Measurements from ENCODE around the gene LAMTOR5.

Gene LAMTOR5

GRCh38 chr1:110390692-110391245, 16.7 kb downstream of the LAMTOR5 start, which contains the start of gene SLC16A4:
TSS of gene SLC16A4 (minus strand) at chr1:110391026. CDS start at chr1:110389323, 1,703 bp downstream.
- no peak within 1 kb of the TSS for H3K9ac ChIP-seq (ENCODE audit: low read length)
- H3K27me3 ChIP-seq (ENCODE audit: insufficient read depth, low read length): no peaks in the 10 kb centered on the region
- peaks cover 4 to 7% of the 10 kb centered on the region in 2 experiments for H3K4me1 ChIP-seq (ENCODE audit: control insufficient read depth in 1 of 2, insufficient read depth in 2 of 2, low read length in 2 of 2)
- no peaks in the 10 kb centered on the region for H3K79me2 ChIP-seq (ENCODE audit: control insufficient read depth, insufficient read depth, low read length, poor library complexity)
- no peak within 1 kb of the TSS for H2AFZ ChIP-seq (ENCODE audit: insufficient read depth, low read length, poor library complexity)
- H4K12ac ChIP-seq (ENCODE audit: low read depth, low read length): peak within 1 kb of the TSS; percentile 26
- H2BK12ac ChIP-seq (ENCODE audit: low read length): no peak within 1 kb of the TSS
- peak within 1 kb of the TSS; percentile 51 for H4K8ac ChIP-seq (ENCODE audit: low read depth, low read length)
- H2BK120ac ChIP-seq (ENCODE audit: insufficient read depth, low read length, poor library complexity): peak within 1 kb of the TSS; percentile 49
- H3K4me2 ChIP-seq (ENCODE audit: low read length): peak within 1 kb of the TSS; percentile 41
- no peak within 1 kb of the TSS for H3K4me3 ChIP-seq (ENCODE audit: low read depth, low read length)
- no peaks in the 10 kb centered on the region for H3K9me3 ChIP-seq (ENCODE audit: insufficient read depth, low read depth, low read length)
- no CpG with 5 or more reads among the region's 8 CpGs for WGBS (ENCODE audit: extremely low coverage, insufficient coverage, insufficient read length)
- peak within 1 kb of the TSS; percentile 29 for H2AK5ac ChIP-seq (ENCODE audit: low read length)
- H3K36me3 ChIP-seq (ENCODE audit: control insufficient read depth in 1 of 2, insufficient read depth in 2 of 2, low read length in 2 of 2): peaks cover 1 to 6% of the 10 kb centered on the region in 2 experiments
- peak; percentile 91 to 97 for DNase-seq
- no peak within 1 kb of the TSS for H3K23ac ChIP-seq (ENCODE audit: low read length)
- no peak within 1 kb of the TSS for H3K18ac ChIP-seq (ENCODE audit: low read length)
- no peak within 1 kb of the TSS for H4K91ac ChIP-seq (ENCODE audit: low read depth, low read length)
- no peak within 1 kb of the TSS for H3K4ac ChIP-seq (ENCODE audit: low read depth, low read length)
- no peak within 1 kb of the TSS for H2BK5ac ChIP-seq (ENCODE audit: low read depth, low read length, poor library complexity)
- no peak within 1 kb of the TSS for H3K14ac ChIP-seq (ENCODE audit: low read length)
- H3K27ac ChIP-seq (ENCODE audit: low read depth, low read length): peak within 1 kb of the TSS; percentile 61
- no peaks in the 10 kb centered on the region for H3K79me1 ChIP-seq (ENCODE audit: low read length)

- Histone ChIP-seq H3K14ac (ENCODE audit: low read length) (no peak overlapping the region), H2BK120ac (ENCODE audit: insufficient read depth, low read length, poor library complexity) (no peak overlapping the region), H3K4me3 (ENCODE audit: low read depth, low read length) (no peak overlapping the region), H2AK5ac (ENCODE audit: low read length) (no peak overlapping the region), H3K23ac (ENCODE audit: low read length) (no peak overlapping the region), H4K8ac (ENCODE audit: low read depth, low read length) (no peak overlapping the region), H3K4me1 (ENCODE audit: control insufficient read depth in 1 of 2, insufficient read depth in 2 of 2, low read length in 2 of 2) (peaks cover 4 to 7% of the 10 kb centered on the region in 2 experiments), H3K9me3 (ENCODE audit: insufficient read depth, low read depth, low read length) (no peaks in the 10 kb centered on the region), H2BK12ac (ENCODE audit: low read length) (no peak overlapping the region), H4K91ac (ENCODE audit: low read depth, low read length) (no peak overlapping the region), H3K4me2 (ENCODE audit: low read length) (no peak overlapping the region), H3K79me1 (ENCODE audit: low read length) (no peaks in the 10 kb centered on the region), H3K27ac (ENCODE audit: low read depth, low read length) (no peak overlapping the region), H3K79me2 (ENCODE audit: control insufficient read depth, insufficient read depth, low read length, poor library complexity) (no peaks in the 10 kb centered on the region), H4K12ac (ENCODE audit: low read depth, low read length) (no peak overlapping the region), H3K4ac (ENCODE audit: low read depth, low read length) (no peak overlapping the region), H3K18ac (ENCODE audit: low read length) (no peak overlapping the region), H3K27me3 (ENCODE audit: insufficient read depth, low read length) (no peaks in the 10 kb centered on the region), H3K36me3 (ENCODE audit: control insufficient read depth in 1 of 2, insufficient read depth in 2 of 2, low read length in 2 of 2) (peaks cover 1 to 3% of the 10 kb centered on the region in 2 experiments), H2BK5ac (ENCODE audit: low read depth, low read length, poor library complexity) (no peak overlapping the region), H2AFZ (ENCODE audit: insufficient read depth, low read length, poor library complexity) (no peak overlapping the region), H3K9ac (ENCODE audit: low read length) (no peak overlapping the region)
- no CpG with 5 or more reads among the region's 6 CpGs for WGBS (ENCODE audit: extremely low coverage, insufficient coverage, insufficient read length)
- DNase-seq: peak; percentile 90 to 92
Observed at GRCh38 chr1:110390096-110390495, 17.4 kb downstream of the LAMTOR5 start.

DNA sequence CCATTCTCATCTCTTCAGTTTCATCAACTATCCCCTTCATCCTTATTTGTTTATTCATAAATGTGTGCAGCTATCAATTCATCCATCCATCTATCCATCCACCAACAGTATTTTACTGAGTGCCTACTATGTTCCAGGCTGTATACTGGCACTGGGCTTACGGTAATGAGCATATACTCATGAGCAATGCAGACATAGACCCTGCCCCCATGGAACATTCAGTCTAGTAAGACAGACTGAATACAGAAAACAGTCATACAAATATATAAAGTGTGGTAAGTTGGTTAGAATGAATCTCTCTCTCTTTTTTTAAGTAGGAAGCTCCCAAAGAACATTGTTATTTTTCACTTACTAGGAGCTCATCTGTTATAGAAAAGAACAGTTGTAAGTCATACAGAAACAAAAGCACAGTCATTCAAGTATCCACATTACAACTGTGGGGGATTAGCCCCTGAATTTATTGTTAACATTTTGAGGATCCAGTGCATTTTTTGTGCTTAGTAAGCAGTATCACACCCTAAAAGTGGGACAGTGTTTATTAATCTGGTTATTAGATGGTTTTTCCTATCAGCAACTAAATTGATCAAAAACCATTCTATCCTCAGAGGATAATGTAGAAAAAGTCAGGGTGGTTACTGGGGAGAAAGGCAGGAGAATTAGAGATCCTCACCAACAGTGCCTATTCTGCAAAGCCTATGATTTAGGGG, 20.3 kb downstream of the LAMTOR5 start:
- Histone ChIP-seq H3K9me3 (ENCODE audit: insufficient read depth, low read depth, low read length) (no peaks in the 10 kb centered on the region), H3K79me1 (ENCODE audit: low read length) (no peaks in the 10 kb centered on the region), H3K27me3 (ENCODE audit: insufficient read depth, low read length) (no peaks in the 10 kb centered on the region), H3K23ac (ENCODE audit: low read length) (no peak overlapping the region), H3K4ac (ENCODE audit: low read depth, low read length) (no peak overlapping the region), H4K12ac (ENCODE audit: low read depth, low read length) (no peak overlapping the region), H4K8ac (ENCODE audit: low read depth, low read length) (no peak overlapping the region), H3K36me3 (ENCODE audit: control insufficient read depth in 1 of 2, insufficient read depth in 2 of 2, low read length in 2 of 2) (peaks cover 0 to 1% of the 10 kb centered on the region in 2 experiments), H3K4me2 (ENCODE audit: low read length) (no peak overlapping the region), H3K14ac (ENCODE audit: low read length) (no peak overlapping the region), H4K91ac (ENCODE audit: low read depth, low read length) (no peak overlapping the region), H3K4me1 (ENCODE audit: control insufficient read depth in 1 of 2, insufficient read depth in 2 of 2, low read length in 2 of 2) (peaks cover 0 to 4% of the 10 kb centered on the region in 2 experiments), H2BK12ac (ENCODE audit: low read length) (no peak overlapping the region), H3K9ac (ENCODE audit: low read length) (no peak overlapping the region), H3K4me3 (ENCODE audit: low read depth, low read length) (no peak overlapping the region), H3K79me2 (ENCODE audit: control insufficient read depth, insufficient read depth, low read length, poor library complexity) (no peaks in the 10 kb centered on the region), H2BK5ac (ENCODE audit: low read depth, low read length, poor library complexity) (no peak overlapping the region), H3K27ac (ENCODE audit: low read depth, low read length) (no peak overlapping the region), H2AK5ac (ENCODE audit: low read length) (no peak overlapping the region), H2BK120ac (ENCODE audit: insufficient read depth, low read length, poor library complexity) (no peak overlapping the region), H3K18ac (ENCODE audit: low read length) (no peak overlapping the region), H2AFZ (ENCODE audit: insufficient read depth, low read length, poor library complexity) (no peak overlapping the region)
- no peak for DNase-seq
- no CpG with 5 or more reads among the region's 1 CpG for WGBS (ENCODE audit: extremely low coverage, insufficient coverage, insufficient read length)

GRCh38 chr1:110385369-110385768, 22.1 kb downstream of the LAMTOR5 start:
- Histone ChIP-seq H4K91ac (ENCODE audit: low read depth, low read length) (no peak overlapping the region), H3K4me3 (ENCODE audit: low read depth, low read length) (no peak overlapping the region), H3K4me1 (ENCODE audit: control insufficient read depth in 1 of 2, insufficient read depth in 2 of 2, low read length in 2 of 2) (no peaks in the 10 kb centered on the region), H3K79me1 (ENCODE audit: low read length) (no peaks in the 10 kb centered on the region), H2BK12ac (ENCODE audit: low read length) (no peak overlapping the region), H3K9me3 (ENCODE audit: insufficient read depth, low read depth, low read length) (no peaks in the 10 kb centered on the region), H2BK120ac (ENCODE audit: insufficient read depth, low read length, poor library complexity) (no peak overlapping the region), H2AK5ac (ENCODE audit: low read length) (no peak overlapping the region), H3K79me2 (ENCODE audit: control insufficient read depth, insufficient read depth, low read length, poor library complexity) (no peaks in the 10 kb centered on the region), H3K23ac (ENCODE audit: low read length) (no peak overlapping the region), H2BK5ac (ENCODE audit: low read depth, low read length, poor library complexity) (no peak overlapping the region), H3K14ac (ENCODE audit: low read length) (no peak overlapping the region), H3K36me3 (ENCODE audit: control insufficient read depth in 1 of 2, insufficient read depth in 2 of 2, low read length in 2 of 2) (peaks cover 1 to 3% of the 10 kb centered on the region in 2 experiments), H3K18ac (ENCODE audit: low read length) (no peak overlapping the region), H3K27ac (ENCODE audit: low read depth, low read length) (no peak overlapping the region), H3K9ac (ENCODE audit: low read length) (no peak overlapping the region), H4K8ac (ENCODE audit: low read depth, low read length) (no peak overlapping the region), H4K12ac (ENCODE audit: low read depth, low read length) (no peak overlapping the region), H3K4ac (ENCODE audit: low read depth, low read length) (no peak overlapping the region), H3K4me2 (ENCODE audit: low read length) (no peak overlapping the region), H2AFZ (ENCODE audit: insufficient read depth, low read length, poor library complexity) (no peak overlapping the region), H3K27me3 (ENCODE audit: insufficient read depth, low read length) (no peaks in the 10 kb centered on the region)
- no CpG with 5 or more reads among the region's 1 CpG for WGBS (ENCODE audit: extremely low coverage, insufficient coverage, insufficient read length)
- DNase-seq: no peak

Data from trophoblast cell (in vitro differentiated cells and primary cell).